ENCODE measurements around the gene NUP54. TPM values are rescaled to one million over a fixed set of nuclear protein-coding genes. Genes with fewer than 3 reads are reported as not detected.

The NUP54 gene
- total and polyA plus RNA-seq, 9 of the 15 experiments (the other 6 are each of a cell fraction or from before 2014, with no cell fraction given) = 29.6 to 115 (median 67.7) TPM

- POLR2A ChIA-PET = interaction anchor here (0.9 kb wide), 1 partner anchor 9 kb away, joined by 3 read pairs; no protein-coding TSS in a partner anchor
- peaks cover 0 to 15% of the 10 kb centered on the region in 2 experiments; a peak in 4 of 5 replicates for H3K4me1 ChIP-seq (replicated peaks in 1 of 2; ENCODE audit: control insufficient read depth in 2 of 2, insufficient read depth in 2 of 2, low read length in 2 of 2)
- in situ Hi-C loops (cut with MboI) = loop anchor here (5.0 kb wide), 1 partner anchor 181 kb away; no protein-coding TSS in a partner anchor
- no TSS peak for BruUV-seq (replicated peaks)
- no peak overlapping the region for H3K27ac ChIP-seq (ENCODE audit: extremely low read depth, low read depth, low read length)
- intact Hi-C loops (cut with micrococcal nuclease) = no loop called here
- no peaks in the 10 kb centered on the region for H3K27me3 ChIP-seq (ENCODE audit: control insufficient read depth in 2 of 2, insufficient read depth in 2 of 2, low read length in 2 of 2)
- no peak overlapping the region for H3K4me2 ChIP-seq (ENCODE audit: insufficient read depth, low read length)
- 65% methylated on average over 2 of the region's 2 CpGs for WGBS (ENCODE audit: insufficient coverage, low coverage, missing lambda C conversion rate)
- no peaks in the 10 kb centered on the region for H3K9me1 ChIP-seq (ENCODE audit: control insufficient read depth, insufficient read depth, low read length)
- ATAC-seq (no peak), FAIRE-seq (no peak), DNase-seq (ENCODE audit: extremely low read depth in 1 of 4, low spot score in 3 of 4) (no peak)
- H3K36me3 ChIP-seq (ENCODE audit: control insufficient read depth, insufficient read depth, low read length) = no peaks in the 10 kb centered on the region
- no peak overlapping the region for H3K4me3 ChIP-seq
- CTCF ChIA-PET (ENCODE audit: low intra/inter-chr PET ratio) = no interaction called here
- TF ChIP-seq ATF3 (IDR thresholded peaks at IDR 0.05) = peak; percentile 39; the same call in 1 of the 2 replicates
- TF ChIP-seq ATF3 (CRISPR knock-in tag; conservative IDR thresholded peaks at IDR 0.05) = no peak
- TF ChIP-seq RBM17 (IDR thresholded peaks at IDR 0.05; ENCODE audit: borderline replicate concordance, low read depth, low read length) = no peak
- no peaks in the 10 kb centered on the region for H4K20me1 ChIP-seq (replicated peaks; ENCODE audit: control insufficient read depth, insufficient read depth, low read length)
- no peak overlapping the region for H2AFZ ChIP-seq (ENCODE audit: low read depth, low read length)
- H3K9me3 ChIP-seq (replicated peaks; ENCODE audit: control insufficient read depth, insufficient read depth, low read depth, low read length) = no peaks in the 10 kb centered on the region
- H3K79me2 ChIP-seq (ENCODE audit: control insufficient read depth, insufficient read depth, low read length) = no peaks in the 10 kb centered on the region
- H3K9ac ChIP-seq (ENCODE audit: insufficient read depth in 1 of 2, low read depth in 2 of 2, low read length in 2 of 2) = no peak overlapping the region
Measured at GRCh38 chr4:76088719-76089118, 59.5 kb downstream of the NUP54 start.

Data from K562 (cell line).